ENCODE measurements around the gene GLRX5. TPM values are rescaled to one million over a fixed set of nuclear protein-coding genes. Genes with fewer than 3 reads are reported as not detected.

Gene GLRX5
- total RNA-seq, 1 donor from 2014 or later, result 85.0 TPM

DNA sequence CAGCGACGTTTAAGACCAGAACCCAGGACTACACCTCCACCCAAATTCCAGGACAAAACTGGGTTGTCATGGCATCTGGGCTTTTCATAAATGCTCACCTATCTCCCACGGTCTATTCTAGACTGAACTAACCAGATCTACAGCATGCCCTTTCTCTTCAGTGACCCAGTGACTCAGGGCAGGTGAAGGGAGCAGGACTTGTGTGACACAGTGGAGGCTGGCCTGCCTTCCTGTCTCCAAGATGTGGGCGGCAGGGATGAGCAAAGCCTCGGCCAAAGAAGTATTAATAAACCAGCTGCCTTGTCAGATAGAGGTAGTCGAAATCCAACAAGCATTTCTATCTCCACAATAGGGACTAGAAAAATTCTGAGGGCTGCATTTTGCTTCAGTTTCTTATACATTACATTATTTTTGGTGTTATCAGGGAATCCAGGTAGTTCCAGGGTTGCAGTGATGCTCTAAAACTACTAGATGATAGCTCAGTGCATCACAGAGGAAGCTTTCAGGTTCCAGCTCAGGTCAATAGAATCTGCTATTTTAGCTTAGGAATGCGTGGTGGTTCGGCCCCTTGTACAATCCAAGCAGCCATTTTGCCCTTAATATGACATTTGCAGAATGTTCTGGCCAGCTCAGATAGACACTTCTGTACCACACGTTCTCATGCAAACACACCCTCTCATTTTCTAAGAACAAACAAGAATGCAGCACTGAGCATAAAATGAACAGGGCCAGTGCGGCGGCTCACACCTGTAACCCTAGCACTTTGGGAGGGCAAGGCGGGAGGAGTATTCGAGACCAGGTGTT lies 4.2 kb upstream of the GLRX5 start:
- intact Hi-C loops (cut with micrococcal nuclease), result no loop called here
- TF ChIP-seq, protein P1, sequence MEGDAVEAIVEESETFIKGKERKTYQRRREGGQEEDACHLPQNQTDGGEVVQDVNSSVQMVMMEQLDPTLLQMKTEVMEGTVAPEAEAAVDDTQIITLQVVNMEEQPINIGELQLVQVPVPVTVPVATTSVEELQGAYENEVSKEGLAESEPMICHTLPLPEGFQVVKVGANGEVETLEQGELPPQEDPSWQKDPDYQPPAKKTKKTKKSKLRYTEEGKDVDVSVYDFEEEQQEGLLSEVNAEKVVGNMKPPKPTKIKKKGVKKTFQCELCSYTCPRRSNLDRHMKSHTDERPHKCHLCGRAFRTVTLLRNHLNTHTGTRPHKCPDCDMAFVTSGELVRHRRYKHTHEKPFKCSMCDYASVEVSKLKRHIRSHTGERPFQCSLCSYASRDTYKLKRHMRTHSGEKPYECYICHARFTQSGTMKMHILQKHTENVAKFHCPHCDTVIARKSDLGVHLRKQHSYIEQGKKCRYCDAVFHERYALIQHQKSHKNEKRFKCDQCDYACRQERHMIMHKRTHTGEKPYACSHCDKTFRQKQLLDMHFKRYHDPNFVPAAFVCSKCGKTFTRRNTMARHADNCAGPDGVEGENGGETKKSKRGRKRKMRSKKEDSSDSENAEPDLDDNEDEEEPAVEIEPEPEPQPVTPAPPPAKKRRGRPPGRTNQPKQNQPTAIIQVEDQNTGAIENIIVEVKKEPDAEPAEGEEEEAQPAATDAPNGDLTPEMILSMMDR (IDR thresholded peaks at IDR 0.05; ENCODE audit: borderline replicate concordance), result no peak
- Histone ChIP-seq H3K4me3 (no peak overlapping the region), H3K4me1 (peaks cover 69% of the 10 kb centered on the region), H3K36me3 (no peaks in the 10 kb centered on the region), H3K27me3 (ENCODE audit: low read depth) (no peaks in the 10 kb centered on the region), H3K9me3 (replicated peaks) (no peaks in the 10 kb centered on the region), H3K27ac (replicated peaks) (peak overlapping the region; percentile 37)
- DNase-seq, result no peak

DNA sequence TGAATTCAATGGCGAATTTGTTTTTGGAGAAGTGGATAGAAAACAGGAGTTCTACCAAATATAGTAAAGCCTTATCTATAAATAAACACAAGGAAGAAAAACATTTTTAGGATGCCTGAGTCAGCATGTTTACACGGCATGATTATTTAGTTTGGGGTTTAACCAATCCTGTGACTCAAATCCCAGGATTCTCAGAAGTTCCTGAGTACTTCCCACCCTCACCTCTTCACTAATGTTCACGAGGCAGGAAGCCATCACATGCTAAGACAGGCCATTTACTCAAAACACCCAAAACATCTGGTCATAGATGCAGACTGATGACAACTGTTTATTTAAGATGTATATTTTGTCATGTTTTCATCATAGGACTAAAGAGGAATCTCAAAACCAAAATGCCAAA lies 3.4 kb upstream of the GLRX5 start:
- Histone ChIP-seq H3K27me3 (ENCODE audit: low read depth) (no peaks in the 10 kb centered on the region), H3K9me3 (replicated peaks) (no peaks in the 10 kb centered on the region), H3K27ac (replicated peaks) (peak overlapping the region; percentile 37), H3K4me3 (no peak overlapping the region), H3K36me3 (no peaks in the 10 kb centered on the region), H3K4me1 (peaks cover 69% of the 10 kb centered on the region)
- TF ChIP-seq, protein P1 (IDR thresholded peaks at IDR 0.05; ENCODE audit: borderline replicate concordance), result no peak
- no peak for DNase-seq
- intact Hi-C loops (cut with micrococcal nuclease), result no loop called here

DNA sequence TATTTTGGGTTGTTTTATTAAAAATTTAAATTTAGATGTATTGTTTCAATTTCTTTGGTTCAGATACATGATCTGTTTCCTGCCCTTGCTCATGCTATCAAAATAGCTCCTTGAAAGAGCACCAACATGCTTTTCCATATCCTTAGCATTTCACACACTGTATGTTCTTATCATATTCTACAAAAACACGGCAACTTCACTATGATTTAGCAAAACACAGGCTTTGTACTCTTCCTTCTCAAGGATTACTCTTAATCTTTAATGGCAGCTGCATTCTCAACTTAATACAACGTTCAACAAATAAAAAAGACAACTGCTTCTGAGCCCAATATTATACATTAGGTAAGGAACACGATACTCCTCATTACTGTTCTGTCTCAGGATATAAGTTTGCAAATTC lies 2.9 kb upstream of the GLRX5 start:
- intact Hi-C loops (cut with micrococcal nuclease), result no loop called here
- H3K4me3 ChIP-seq, result no peak overlapping the region
- no peak overlapping the region for H3K27ac ChIP-seq (replicated peaks)
- TF ChIP-seq, protein P1 (IDR thresholded peaks at IDR 0.05; ENCODE audit: borderline replicate concordance), result no peak
- no peaks in the 10 kb centered on the region for H3K27me3 ChIP-seq (ENCODE audit: low read depth)
- no peak for DNase-seq
- H3K36me3 ChIP-seq, result no peaks in the 10 kb centered on the region
- H3K9me3 ChIP-seq (replicated peaks), result no peaks in the 10 kb centered on the region
- H3K4me1 ChIP-seq, result peaks cover 69% of the 10 kb centered on the region

DNA sequence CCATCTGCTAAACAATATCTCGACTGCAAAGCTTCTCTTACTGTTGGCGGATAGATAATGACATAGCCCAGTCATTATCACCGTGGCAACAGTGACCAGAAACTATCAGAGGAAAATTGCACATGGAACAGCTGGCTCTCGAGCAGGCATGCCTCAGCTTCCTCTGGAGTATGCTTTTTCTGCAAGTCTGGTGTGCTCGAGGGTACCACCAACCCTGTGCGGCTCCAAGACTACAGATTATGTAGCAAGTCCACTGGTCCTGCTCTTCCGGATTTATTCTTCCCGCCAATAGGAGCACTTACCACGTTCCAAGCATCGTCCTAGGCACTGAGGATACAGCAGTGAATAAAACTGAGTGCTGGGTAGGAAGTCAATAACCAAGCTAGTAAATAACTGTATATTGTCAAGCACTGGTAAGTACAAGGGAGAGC lies 1.4 kb upstream of the GLRX5 start:
- H3K4me3 ChIP-seq, result peak overlapping the region; percentile 95
- peaks cover 75% of the 10 kb centered on the region for H3K4me1 ChIP-seq
- peak overlapping the region; percentile 87 for H3K27ac ChIP-seq (replicated peaks)
- TF ChIP-seq, protein P1 (IDR thresholded peaks at IDR 0.05; ENCODE audit: borderline replicate concordance), result no peak
- H3K36me3 ChIP-seq, result no peaks in the 10 kb centered on the region
- H3K9me3 ChIP-seq (replicated peaks), result no peaks in the 10 kb centered on the region
- no peaks in the 10 kb centered on the region for H3K27me3 ChIP-seq (ENCODE audit: low read depth)
- no peak for DNase-seq
- intact Hi-C loops (cut with micrococcal nuclease), result no loop called here

DNA sequence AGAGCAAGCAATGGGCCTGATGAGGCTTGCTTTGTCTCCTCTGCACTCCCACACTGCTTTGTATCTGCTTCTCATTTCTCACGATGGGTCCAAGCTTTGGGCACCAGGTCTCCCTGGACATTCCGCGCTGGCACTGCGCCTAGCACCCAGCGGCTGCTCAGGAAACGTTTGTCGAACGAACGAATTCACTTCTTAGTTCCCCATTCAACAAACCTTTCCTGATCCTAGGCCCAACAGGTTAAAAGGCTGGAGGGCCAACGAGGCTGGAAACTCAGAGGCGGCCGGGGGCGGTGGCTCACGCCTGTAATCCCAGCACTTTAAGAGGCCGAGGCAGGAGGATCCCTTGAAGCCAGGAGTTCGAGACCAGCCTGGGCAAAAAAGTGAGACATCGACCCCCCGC lies 1.0 kb upstream of the GLRX5 start:
- H3K9me3 ChIP-seq (replicated peaks), result no peaks in the 10 kb centered on the region
- TF ChIP-seq, protein P1 (IDR thresholded peaks at IDR 0.05; ENCODE audit: borderline replicate concordance), result no peak
- H3K27me3 ChIP-seq (ENCODE audit: low read depth), result no peaks in the 10 kb centered on the region
- H3K27ac ChIP-seq (replicated peaks), result peak overlapping the region; percentile 87
- H3K4me3 ChIP-seq, result peak overlapping the region; percentile 95
- H3K36me3 ChIP-seq, result no peaks in the 10 kb centered on the region
- peaks cover 79% of the 10 kb centered on the region for H3K4me1 ChIP-seq
- intact Hi-C loops (cut with micrococcal nuclease), result no loop called here
- DNase-seq, result no peak

Data from left ventricle myocardium inferior (tissue), 1 donor.